GM18498 (cell line): ENCODE data around the gene ATAD3A.
"Not testable (repeated sequence)": the region's sequence is repeated elsewhere in the genome, so short reads cannot be mapped to it uniquely, and the experiment has no call there.

ENCODE experiments used
- ATAC-seq: cut with Tn5 transposase; IDR thresholded peaks from one replicate; pipeline ENCODE4 v1.9.1; 2021; ENCODE audit warnings: mild to moderate bottlenecking, moderate library complexity; ENCODE audit not compliant: unreplicated experiment

Gene ATAD3A

DNA sequence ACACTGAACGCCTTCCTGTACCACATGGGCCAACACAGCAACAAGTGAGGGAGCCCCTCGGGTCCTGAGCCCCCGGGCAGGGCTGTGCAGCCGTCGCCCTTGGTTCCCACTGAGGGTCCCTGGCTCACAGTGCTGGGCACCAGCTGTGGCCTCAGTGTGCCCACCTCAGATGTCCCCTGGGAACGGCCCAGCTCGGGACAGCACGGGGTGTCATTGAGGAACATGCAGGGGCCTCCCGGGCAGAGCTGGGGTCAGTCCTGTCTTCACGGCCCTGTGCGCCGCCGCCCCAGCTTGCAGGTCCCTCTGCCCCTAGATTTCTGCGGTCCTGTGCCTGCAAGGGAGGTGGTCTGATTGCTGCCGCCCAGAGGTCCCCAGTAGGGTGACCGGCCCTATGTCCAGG, 22.7 kb upstream of the ATAD3A start:
- ATAC-seq: no peak

- ATAC-seq: no peak
Measured at GRCh38 chr1:1489861-1490260, 22.1 kb upstream of the ATAD3A start.

DNA sequence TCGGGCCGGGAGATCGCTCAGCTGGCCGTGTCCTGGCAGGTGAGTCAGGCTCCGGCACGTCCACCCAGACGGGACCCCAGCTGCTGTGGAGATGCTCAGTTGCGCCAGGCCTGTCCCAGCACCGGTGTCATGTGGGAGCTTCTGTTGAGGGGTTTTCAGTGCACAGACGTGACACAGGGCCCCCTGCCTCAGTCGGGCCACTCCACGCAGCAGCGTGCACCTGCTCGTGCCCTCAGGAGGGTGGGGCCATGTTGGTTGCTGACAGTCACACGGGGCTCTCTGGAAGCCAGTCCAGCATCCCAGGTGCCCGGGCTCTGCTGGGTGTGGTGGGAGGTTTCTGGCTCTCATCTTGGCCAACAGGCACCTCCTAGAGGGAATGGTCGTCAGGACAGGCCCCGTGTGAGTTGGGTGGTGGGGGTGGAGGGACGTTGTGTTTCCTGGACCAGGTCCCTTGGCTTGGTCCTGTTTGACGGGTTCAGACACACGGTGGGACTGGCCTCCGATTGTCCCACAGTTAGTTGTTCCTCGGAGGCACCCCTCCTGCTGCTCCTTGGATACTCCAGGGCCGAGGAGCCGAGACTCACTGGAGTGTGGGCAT, 21.2 kb upstream of the ATAD3A start:
- ATAC-seq: no peak

DNA sequence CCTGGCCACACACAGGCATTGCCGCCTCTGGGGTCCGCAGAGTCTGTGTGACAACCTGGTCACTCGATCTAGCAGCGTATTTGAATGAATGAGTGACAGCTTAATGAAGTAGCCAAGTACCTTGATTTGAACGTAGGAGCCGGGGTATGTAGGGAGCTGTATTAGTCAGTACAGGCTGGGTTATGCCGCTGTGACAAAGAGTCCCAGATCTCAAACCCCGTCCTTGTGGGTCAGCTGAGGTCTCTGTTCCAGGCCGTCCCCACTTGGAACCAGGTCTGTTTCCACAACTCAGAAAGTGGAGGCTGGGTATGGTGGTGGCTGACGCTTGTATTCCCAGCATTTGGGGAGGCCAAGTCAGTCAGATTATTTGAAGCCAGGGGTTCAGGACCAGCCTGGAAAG, 20.4 kb upstream of the ATAD3A start:
- ATAC-seq: no peak

DNA sequence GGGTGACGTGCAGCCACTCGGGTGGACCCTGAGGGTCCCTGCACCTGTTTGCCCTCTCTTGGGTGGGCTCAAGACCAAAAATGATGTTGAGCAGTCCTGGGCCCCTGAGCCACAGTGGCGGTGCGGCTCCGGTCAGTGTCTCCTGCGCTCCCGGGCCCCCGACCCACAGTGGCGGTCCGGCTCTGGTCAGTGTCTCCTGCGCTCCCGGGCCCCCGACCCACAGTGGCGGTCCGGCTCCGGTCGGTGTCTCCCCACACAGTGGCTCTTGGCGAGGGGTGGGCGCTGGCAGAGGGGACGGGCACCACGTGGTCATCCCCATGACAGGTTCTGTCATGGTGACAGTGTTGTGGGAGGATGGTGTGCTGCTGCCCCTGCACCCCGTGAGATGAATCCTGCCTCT, 17.7 kb upstream of the ATAD3A start:
- ATAC-seq: not testable (repeated sequence)

DNA sequence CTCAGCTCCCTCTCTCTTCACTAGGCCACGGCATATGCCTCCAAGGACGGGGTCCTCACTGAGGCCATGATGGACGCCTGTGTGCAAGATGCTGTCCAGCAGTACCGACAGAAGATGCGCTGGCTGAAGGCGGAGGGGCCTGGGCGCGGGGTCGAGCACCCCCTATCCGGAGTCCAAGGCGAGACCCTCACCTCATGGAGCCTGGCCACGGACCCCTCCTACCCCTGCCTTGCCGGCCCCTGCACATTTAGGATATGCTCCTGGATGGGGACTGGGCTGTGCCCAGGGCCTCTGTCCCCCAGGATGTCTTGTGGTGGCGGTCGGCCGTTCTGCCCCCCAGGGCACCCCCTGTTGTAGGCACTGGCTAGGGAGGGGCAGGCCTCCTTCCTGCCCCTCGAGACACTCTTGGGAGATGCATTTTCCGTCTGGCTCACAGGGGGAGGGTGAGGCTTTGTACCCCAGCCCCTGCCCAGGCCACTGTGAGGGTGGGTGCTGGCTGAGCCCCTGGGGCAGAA, 16.4 kb upstream of the ATAD3A start:
- not testable (repeated sequence) for ATAC-seq

- not testable (repeated sequence) for ATAC-seq
Measured at GRCh38 chr1:1504777-1505365, 7.1 kb upstream of the ATAD3A start.

GRCh38 chr1:1505366-1505798, 6.6 kb upstream of the ATAD3A start:
- not testable (repeated sequence) for ATAC-seq

DNA sequence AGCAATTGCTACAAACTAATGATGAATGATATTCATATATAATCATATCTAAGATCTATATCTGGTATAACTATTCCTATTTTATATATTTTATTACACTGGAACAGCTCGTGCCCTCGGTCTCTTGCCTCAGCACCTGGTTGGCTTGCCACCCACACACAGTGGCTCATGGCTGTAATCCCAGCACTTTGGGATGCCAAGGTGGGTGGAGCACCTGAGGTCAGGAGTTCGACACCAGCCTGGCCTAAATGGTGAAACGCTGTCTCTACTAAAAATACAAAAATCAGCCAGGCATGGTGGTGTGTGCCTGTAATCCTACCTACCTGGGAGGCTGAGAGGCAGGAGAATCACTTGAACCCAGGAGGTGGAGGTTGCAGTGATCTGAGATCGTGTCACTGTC, 6.2 kb upstream of the ATAD3A start:
- ATAC-seq: not testable (repeated sequence)

DNA sequence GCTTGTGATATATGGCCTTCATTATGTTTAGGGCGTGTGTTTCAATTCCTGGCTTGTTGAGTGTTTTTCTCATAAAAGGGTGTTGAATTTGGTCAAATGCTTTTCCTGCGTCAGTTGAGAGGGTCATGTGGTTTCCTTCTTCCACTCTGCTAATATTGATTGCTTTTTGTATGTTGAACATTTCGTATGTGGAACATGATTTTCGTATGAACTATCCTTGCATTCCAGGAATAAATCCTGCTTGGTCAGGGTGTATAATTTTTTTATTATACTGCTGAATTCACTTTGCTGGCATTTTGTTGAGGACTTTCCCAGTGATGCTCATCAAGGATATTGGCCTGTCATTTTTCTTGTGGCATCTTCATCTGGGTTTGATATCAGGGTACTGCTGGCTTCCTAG, 4.7 kb upstream of the ATAD3A start:
- no peak for ATAC-seq

DNA sequence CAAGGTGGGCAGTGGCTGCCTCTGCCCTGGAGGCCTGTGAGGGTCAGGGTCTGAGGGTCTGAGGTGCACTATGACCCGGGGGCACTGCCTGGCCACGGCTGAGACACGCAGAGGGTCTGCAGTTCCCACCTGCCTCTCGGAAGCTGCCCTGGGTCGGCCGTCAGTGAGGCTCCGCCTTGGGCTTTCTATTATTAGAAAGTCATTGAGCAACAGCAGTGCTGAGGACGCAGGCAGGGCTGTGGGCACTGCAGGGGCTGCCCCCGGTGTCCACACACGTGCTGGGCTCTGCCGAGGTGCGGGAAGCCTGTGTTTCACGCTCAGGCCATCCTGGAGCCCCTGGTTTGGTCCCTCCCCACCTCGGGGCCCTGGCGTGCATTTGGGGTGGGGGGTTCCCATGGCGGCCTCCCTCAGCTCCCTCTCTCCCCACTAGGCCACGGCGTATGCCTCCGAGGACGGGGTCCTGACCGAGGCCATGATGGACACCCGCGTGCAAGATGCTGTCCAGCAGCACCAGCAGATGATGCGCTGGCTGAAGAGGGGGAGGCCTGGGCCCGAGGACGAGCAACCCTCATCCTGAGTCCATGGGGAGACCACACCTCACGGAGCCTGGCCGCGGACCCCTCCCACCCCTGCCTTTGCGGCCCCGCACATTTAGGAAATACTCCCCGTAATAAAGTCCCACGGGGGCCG, 3.0 kb upstream of the ATAD3A start:
- ATAC-seq: not testable (repeated sequence)

DNA sequence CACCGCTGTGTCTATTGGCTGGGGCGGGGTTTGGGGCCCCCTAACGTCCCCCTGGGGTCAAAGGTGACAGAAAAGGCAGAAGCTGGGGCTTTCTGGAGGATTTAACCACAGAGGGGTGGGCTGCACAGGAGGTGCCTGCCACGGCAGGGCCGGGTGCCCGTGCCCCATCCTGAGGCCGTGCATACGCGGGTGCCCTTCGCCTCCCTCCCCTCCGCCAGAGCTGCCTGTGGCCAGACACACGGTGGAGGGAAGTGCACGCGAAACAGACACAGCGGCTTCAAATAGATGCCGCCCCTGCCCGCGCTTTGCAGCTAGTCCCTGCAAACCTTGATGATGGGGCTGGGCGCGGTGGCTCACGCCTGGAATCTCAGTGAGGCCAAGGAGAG, 2.5 kb upstream of the ATAD3A start:
- ATAC-seq: not testable (repeated sequence)

DNA sequence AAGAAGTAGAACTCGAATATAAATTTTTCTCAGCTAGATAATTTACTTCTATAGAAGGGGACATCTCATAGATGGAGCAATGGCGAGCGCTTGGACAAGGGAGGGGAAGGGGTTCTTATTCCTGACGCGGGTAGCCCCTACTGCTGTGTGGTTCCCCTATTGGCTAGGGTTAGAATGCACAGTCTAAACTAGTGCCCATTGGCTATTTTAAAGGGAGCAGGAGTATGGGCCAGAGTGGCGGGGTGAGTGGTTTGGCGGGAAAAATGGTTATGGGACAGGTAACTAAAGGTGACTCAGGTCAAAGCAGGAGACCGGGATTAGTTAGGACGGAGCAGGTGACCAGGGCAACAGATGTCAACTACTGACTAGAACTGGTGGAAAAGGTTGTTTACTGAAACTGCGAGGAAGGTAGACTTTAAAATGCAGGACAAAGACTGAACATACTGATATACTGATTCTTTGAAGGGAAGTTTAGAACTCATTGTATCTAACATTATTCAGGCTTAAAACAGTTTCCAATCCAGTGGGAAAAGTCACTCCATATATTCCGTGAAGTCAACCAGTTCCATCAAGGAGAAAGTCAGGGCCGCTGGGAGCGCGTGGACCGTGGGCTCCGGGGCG, 940 bp upstream of the ATAD3A start:
- no peak for ATAC-seq

GRCh38 chr1:1512425-1512824, 463 bp downstream of the ATAD3A start:
- peak; percentile 15 for ATAC-seq

DNA sequence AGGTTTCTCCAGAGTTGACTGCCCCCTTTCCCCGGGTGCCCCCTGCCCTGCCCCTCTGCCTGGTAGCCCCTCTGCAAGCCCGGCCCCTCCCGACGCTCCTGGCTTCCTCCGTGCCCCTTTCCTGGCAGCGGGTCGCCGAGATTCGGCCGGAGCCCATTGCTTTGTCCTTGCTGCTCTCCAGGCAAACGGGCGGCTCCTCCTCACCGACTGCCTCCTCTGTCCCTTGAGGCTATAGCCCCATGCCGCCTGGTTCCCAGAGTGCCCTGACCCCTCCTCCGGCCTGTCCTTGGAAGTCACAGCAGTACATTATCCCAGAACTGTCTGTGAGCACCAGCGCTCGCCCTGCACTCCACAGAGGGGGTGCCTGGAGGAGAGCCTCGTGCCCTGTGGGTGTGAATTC, 1.7 kb downstream of the ATAD3A start:
- not testable (repeated sequence) for ATAC-seq

DNA sequence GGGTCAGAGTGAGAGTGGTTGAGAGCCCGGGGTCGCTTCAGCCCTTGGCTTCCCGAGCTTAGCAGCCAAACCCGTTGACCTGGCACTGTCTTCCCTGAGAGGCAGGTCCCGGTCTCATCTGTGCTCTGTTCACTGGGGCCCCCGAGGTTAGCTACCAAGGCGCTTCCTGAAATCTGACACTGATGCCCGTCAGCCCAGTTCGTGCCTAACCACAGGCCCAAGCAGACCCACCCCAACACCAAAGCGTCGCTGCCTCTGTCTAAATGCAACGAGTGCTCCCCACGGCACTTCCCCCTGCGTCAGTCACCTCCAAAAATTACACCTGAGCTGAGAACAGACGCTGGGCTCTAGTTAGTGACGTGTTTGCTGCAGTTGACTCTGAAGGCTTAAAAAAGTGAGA, 2.4 kb downstream of the ATAD3A start:
- not testable (repeated sequence) for ATAC-seq

- not testable (repeated sequence) for ATAC-seq
Measured at GRCh38 chr1:1516923-1517322, 5.0 kb downstream of the ATAD3A start.

GRCh38 chr1:1517973-1518620, 6.1 kb downstream of the ATAD3A start:
- ATAC-seq: no peak

DNA sequence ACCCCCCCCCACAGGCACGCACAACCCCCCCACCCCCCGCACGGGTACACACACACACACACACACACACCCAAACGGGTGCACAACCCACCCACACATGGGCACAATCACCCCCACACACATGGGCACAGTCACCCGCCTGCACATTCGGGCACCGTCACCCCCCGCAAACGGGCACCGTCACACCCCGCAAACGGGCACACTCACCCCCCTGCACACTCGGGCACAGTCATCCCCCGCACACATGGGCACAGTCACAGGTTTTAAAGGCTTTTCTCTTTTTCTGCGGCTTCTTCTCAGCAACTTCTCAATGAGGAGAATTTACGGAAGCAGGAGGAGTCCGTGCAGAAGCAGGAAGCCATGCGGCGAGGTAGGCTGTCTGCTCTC, 6.7 kb downstream of the ATAD3A start:
- ATAC-seq: not testable (repeated sequence)

GRCh38 chr1:1519805-1520505, 8.0 kb downstream of the ATAD3A start:
- ATAC-seq: not testable (repeated sequence)

GRCh38 chr1:1521331-1521730, 9.4 kb downstream of the ATAD3A start:
- ATAC-seq: no peak
